HG03103 (cell line): ENCODE data around the gene PPP2R1A.
"Not testable (repeated sequence)": the region's sequence is repeated elsewhere in the genome, so short reads cannot be mapped to it uniquely, and the experiment has no call there.

Source experiments
- ATAC-seq: cut with Tn5 transposase; IDR thresholded peaks from one replicate; pipeline ENCODE4 v1.9.1; 2021; ENCODE audit warnings: low read depth; ENCODE audit not compliant: unreplicated experiment

PPP2R1A gene

DNA sequence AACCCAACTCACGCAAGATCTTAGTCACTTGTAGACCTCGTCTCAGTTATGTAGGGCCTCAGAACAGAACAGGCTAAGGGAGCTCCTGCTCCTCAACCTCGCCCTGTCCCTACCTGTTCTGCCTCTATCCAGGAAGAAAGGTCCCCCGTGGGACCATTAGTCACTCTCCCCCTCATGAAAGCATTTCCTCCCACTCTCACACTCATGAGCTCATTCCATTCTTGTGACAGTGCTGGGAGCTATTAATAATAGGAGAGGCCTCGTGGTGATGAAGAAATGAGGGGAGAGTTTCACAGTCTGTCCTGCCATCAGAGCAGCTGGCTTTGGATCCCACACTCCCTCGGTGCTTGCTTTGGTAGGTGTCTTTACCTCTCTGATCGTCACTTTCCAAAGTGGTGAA lies 10.2 kb downstream of the PPP2R1A start:
- ATAC-seq, result no peak

DNA sequence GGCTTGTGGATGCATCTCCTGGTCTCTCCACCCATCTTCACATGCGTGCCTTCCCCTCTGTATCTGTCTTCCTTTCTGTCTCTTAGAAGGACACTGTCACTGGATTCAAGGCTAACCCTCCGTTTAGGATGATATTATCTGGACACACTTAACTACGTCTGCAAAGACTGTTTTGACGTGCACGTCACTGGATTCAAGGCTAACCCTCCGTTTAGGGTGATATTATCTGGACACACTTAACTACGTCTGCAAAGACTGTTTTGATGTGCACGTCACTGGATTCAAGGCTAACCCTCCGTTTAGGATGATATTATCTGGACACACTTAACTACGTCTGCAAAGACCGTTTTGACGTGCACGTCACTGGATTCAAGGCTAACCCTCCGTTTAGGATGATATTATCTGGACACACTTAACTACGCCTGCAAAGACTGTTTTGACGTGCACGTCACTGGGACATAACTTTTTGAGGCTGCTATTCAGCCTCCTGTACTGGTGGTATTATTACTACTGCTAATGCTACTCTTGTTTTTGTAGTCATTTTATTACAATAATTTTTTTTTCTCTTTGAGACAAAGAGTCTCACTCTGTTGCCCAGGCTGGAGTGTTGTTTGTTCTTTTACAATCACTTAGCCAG lies 11.0 kb downstream of the PPP2R1A start:
- not testable (repeated sequence) for ATAC-seq

DNA sequence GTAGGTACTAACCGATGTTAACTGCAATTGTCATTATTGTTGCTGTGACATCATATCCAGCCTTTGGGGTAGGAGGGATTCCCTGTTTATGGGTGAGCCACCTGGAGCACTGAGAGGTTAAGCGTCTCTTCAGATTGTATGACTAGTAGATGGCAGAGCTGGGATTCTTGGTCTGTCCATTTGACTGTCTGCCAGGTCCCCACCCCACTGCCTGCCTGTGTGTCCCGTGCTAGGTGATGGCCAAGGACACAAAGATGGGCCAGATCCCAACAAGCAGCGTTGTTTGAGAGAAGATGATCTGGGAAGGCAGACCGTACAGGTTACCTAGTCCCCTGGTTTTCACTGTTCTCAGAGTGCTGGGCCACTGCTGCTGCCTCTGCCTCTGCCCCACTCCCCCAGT lies 16.6 kb downstream of the PPP2R1A start:
- ATAC-seq, result no peak

DNA sequence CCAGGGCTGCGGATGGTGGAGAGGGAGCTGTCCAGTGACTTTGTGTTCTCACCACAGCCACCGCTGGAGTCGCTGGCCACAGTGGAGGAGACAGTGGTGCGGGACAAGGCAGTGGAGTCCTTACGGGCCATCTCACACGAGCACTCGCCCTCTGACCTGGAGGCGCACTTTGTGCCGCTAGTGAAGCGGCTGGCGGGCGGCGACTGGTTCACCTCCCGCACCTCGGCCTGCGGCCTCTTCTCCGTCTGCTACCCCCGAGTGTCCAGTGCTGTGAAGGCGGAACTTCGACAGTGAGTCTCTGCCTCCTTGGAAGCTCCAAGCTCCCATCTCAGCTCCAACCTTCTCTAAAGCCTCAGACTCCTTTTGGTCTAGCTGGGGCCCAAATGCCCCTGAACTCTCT lies 21.4 kb downstream of the PPP2R1A start:
- no peak for ATAC-seq

DNA sequence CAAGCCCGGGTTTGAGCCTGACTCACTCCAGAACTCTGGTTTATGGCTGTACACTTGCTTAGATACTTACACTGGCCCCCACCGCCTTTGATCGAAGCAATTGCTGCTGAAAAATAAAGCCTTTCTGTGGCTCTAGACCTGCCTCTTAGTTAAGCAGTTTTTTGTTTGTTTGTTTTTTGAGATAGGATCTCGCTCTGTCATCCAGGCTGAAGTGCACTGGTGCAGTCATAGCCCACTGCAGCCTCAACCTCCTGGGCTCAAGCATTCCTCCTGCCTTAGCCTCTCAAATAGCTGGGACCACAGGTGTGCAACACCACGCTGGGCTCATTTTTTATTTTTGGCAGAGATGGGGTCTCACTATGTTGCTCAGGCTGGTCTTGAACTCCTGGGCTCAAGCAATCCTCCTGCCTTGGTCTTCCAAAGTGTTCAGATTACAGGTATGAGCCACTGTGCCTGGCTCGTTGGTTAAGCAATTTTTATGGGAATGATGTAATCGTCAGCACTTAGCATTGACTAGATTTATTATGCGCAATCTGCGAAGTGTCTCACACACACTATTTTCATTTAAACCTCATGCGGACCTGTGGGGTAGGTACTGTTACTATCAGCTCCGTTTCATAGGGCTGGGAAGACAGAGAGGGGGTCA lies 22.2 kb downstream of the PPP2R1A start:
- no peak for ATAC-seq

DNA sequence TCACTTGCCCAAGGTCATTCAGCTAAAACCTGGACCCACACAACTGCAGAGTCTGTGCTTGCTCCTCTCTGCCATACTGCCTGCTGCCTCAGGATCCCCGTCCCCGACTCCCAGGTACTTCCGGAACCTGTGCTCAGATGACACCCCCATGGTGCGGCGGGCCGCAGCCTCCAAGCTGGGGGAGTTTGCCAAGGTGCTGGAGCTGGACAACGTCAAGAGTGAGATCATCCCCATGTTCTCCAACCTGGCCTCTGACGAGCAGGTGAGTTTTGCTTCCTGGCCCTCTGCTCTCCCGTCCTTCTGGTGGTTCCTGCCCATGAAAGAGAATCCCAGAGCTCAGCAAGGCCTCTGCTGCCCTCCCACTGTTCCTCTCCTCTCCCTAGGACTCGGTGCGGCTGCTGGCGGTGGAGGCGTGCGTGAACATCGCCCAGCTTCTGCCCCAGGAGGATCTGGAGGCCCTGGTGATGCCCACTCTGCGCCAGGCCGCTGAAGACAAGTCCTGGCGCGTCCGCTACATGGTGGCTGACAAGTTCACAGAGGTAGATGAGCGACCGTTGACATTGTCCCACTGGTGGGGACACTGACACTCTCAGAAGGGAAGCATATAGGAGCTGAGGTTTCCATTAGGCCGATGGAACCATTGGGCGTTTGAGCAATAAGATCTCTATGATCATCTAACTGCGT lies 22.9 kb downstream of the PPP2R1A start:
- ATAC-seq, result no peak

DNA sequence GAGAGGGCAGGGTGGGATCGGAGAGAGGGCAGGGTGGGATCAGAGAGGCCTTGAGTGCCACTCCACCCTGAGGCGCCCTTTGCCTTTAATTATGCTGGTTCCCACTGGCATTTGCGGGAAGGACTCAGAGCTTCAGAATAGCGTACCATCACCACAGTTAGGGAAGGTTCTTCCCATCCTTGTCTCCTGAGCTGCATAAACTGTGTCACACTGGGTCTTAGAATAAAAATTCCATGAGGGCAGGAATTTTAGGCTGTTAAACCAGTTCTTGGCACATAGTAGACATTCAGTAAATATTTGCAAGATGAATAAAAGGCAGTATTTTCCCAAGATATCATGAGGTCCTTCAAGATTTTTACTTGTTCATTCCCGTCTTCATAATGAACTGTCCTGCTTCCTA lies 24.4 kb downstream of the PPP2R1A start:
- ATAC-seq, result no peak

DNA sequence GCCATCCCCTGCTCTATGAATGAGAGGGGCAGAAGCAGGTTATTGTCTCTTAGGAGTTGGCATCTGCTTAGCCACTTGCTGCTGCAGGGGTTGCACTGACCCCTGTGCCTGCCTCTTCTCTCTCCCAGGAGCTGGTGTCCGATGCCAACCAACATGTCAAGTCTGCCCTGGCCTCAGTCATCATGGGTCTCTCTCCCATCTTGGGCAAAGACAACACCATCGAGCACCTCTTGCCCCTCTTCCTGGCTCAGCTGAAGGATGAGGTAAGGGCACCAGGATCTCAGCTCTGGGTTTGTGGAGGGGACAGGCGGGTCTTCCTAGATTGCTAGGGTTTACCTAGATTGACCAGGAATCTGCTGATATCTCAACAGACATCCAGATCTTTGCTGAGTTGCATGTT lies 26.5 kb downstream of the PPP2R1A start:
- ATAC-seq, result no peak

DNA sequence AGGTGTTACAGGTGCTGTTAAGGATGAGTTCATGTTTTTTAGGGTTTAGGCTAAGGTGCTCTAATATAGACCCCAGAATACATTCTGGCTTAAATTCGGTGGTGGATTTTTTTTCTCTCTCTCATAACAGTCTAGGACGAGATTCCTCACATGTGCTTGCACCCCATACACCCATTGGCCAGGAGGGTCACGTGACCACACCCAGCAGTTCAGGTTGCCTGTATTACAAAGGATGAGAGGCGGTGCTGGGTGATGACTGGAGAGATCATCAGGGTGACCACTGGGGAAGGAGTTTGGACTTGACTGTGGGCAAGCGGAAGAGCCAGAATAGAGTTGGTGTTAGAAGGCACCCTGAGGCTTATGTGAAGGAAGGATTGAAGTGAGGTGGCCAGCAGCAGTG lies 27.7 kb downstream of the PPP2R1A start:
- no peak for ATAC-seq

DNA sequence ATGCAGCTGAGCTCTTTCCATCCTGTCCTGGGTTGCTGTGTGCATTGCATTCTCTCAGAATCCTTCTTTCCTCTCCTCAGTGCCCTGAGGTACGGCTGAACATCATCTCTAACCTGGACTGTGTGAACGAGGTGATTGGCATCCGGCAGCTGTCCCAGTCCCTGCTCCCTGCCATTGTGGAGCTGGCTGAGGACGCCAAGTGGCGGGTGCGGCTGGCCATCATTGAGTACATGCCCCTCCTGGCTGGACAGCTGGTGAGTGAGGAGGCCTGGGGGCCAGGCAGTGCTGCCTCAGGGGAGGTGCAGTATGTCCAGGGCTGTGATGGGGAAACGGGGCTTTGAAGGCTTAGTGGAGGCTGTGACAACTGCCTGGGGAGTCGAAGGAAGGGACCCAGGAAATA lies 29.8 kb downstream of the PPP2R1A start:
- no peak for ATAC-seq

DNA sequence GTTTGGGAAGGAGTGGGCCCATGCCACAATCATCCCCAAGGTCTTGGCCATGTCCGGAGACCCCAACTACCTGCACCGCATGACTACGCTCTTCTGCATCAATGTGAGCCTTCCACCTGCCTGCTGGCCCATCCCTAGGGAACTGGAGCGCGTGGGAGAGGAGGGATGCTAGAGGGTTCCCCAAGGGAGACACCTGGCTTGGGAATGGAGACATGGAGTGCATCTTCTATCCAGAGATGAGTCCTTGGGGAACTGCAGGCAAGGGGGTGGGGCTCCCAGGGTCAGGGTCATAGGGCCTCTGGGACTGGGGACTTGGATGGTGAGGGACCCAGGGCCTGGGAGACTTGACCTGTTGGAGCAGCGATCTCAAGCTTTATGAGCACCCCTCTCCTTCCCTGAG lies 31.2 kb downstream of the PPP2R1A start:
- ATAC-seq, result no peak

DNA sequence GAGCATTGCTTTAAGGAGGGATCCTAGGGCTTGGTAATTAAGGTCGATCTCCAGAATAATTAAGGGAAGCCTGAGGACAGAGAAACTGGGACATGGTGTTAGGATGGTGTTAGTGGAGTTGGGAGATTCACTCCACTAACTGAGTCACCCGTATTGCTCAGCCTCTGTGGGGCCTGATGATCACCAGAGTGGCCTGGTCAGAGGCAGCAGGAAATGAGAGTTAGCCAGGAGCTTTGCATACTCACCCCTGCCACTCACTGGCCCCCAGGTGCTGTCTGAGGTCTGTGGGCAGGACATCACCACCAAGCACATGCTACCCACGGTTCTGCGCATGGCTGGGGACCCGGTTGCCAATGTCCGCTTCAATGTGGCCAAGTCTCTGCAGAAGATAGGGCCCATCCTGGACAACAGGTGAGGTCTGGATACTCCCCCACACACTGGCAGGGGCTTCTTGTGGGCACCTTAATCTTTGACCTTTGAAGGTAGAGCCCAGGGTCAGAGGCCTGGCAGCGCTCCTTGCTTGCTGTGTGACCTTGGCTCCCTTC lies 32.1 kb downstream of the PPP2R1A start:
- no peak for ATAC-seq

DNA sequence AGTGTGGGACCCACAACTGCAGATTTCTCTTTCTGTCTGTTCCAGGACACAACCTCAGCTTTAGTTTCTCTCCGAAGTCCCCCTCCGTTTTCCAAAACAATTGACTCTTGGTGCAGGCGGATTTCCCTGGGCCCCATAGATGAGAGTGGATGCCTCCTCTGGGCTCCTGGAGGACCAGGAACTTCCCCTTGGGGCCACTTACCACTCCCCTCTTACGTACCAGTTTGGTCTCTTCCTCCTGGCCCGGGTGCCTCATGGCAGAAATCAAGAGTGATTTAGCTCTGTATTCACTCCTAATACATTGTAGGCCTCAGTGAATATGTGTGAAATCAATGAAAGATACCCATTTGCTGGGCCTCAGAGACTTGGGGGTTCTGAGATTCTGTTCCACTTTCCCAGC lies 34.4 kb downstream of the PPP2R1A start:
- ATAC-seq, result no peak

DNA sequence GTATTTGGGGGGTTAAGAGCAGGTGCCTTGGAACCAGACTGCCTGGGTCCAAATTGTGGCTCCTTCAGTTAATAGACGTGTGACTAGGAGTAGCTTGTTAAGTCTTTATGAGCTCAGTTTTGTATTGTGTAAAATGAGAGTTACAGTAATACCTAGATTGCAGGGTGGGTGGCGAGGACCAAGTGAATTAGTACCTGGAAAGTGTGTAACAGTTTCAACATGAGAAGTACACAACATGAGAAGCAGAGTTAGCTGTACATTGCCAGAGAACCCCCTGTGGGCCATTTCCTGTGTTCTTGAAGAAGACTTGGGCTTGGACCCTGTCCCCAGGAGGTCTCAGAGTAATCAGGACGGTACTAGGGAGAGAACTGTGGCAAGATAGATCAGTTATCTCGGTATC lies 36.8 kb downstream of the PPP2R1A start:
- ATAC-seq, result no peak

DNA sequence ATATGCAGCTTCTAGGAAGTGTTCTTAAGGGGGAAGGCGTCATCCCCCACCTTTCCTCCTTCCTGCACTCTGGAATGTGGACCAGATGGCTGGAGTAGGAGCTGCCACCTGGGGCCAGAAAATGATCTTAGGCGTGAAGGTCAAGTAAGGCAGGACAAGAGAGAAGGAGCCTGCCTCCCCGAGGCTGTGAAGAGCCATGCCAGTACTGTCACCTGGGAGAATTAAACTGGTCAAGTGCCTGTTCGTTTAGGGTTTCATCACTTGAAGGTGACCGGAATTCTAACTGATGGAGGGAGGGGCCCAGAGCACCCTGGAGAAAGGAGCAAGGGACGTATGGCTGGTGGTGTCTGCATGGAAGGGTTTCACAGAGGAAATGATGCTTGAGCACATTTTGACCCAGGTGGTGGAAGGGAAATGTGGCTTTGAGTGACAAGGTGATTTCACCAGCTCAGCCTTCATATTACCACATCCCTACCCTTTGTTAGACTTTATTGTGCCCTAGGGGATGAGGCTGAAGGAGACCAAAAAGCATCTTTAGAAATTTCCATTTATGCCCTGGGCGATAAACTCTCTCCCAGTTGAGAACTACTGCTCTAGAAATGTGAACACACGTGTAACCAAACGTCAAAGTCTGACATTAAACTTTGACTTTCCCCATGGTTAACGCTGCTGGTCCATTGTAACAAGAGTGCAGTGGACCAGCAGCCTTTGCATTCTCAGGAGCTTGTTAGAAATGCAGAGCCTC lies 37.5 kb downstream of the PPP2R1A start:
- ATAC-seq, result no peak

DNA sequence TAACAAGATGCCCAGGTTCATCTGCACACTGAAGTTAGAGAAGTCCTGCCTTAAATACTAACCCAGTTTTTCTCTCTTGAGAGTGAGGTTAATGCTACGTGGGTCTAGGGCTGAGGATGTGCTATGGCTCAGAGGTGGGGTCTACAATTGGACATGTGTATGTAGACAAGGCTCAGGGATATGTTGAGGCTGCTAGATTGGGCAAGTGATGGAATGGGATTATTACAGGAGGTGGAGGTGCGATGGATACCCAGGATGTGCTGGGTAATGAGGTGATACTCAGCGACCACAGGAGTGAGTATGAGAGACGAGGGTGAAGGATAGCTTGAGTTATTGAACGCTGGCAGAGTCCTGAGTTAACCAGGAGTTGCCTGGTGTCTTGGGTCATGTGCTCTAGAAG lies 38.1 kb downstream of the PPP2R1A start:
- no peak for ATAC-seq

DNA sequence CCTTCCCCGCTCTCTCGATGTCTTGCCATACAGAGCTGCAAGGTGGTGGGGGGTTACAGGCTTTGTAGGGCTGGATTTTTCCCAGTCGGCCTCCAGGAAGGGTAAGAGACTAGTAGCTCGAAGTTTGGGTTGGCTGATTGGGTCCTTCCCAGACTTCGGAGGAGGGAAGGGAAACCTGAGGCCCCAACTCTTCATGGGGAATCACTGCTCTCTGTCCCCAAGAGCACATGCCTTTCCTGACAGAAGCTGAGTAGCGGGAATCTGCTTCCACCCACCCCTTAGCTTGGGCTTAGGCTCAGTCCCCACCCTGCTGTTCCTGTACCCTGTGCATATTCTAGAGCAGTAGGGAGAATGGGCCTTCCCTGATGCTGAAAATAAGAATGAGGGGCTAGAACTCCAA lies 39.7 kb downstream of the PPP2R1A start:
- ATAC-seq, result no peak

DNA sequence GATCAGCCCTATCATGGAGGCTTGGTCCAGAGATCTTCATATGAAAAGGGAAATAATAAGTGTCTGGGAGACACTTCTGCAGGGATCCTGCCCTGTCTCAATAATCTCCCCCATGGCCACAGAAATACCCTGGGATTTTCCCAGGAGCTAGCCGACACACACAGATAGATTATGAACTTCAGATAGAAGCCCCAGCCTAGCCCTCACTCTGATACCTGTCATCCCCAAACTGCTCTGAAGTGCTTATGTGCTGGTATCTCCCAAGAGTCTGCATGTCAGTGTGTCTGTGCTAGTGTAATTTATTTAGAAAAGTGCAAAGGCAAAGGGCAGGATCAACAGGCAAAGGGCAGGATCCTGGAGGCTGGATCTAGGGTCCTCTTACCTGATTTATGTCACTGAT lies 40.8 kb downstream of the PPP2R1A start:
- no peak for ATAC-seq

DNA sequence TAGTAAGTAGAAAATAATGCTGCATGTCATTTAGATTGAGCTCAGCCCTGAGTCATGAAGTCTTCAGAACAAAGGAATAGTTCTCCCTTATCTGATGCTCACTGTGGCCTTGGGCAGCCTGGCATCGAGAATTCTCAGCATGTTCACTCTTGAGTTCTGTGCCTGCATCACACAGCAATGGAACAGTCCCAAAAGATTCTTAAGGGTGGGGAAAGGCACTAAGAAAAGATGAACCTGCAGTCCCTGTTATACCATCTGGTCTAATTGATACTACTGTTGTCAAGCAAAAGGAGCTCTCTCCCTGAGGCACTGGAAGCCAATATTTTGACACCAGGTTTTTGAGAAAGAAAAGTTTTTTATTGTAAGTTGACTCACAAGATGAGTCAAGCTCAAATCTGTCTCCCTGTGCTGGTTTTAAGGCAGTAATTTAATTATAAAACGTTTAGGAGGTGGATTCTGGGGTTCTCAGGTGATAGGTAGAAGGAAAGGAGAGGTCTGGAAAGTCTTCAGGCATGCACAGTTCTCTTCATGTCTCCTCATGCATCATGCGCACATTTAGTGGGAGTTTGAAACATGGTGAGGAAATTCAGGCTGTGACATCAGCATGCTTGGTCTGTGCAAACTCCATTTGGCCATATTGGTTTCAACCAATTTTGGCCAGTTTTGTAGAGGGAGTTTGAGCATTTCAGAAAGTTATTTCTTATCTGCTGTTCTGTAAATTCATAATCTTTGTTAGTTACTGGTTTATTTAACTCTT lies 41.5 kb downstream of the PPP2R1A start:
- ATAC-seq, result no peak

DNA sequence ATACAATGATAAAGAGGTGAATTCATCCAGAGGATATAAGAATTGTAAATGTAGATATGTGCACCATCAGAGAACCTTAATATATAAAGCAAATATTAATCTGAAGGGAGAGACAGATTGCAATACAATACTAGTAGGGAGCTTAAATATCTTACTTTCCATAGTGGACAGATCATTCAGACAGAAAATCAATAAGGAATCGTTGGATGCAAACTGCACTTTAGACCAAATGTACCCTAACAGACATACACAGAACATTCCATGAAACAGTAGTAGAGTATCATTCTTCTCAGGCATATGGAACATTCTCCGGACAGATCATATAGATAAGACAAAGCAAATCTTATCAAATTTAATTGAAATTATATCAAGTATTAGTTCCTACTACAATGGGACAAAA lies 44.6 kb downstream of the PPP2R1A start:
- ATAC-seq, result no peak
